ENCODE data around the gene SLC6A15.

DNA sequence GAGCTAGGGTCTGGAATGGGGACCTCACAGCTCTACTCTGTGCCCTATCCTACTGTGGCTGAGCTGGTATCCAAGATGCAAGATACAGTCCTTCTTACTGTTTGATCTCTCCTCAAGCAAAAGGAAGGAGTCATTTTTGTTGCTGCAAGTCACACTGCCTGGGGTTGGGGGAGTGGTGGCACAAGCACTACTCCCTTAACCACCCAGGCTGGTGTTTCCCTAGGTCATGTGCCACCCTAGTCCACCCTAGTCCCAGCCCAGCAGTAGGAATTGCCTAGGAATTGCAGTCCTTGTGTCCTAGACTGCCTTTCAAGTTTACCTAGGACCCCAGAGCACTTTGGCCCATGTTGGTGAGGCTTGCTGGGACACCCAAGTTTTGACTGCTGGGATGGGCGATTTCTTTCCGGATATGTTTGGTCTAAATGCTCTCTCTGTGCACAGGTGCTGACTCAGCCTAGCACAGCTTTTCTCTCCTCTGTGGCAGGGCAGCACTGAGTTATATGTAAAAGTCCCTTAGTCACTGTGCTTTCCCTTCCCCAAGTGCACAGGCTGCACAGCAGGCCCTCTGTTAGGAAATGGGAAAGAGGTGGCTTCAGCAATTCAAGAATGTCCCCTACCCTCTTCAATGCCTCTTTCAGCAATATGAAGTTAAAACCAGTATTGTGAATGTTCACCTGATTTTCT lies 54.9 kb downstream of the SLC6A15 start:
- TF ChIP-seq EZH2phosphoT487 (IDR thresholded peaks at IDR 0.05; ENCODE audit: borderline replicate concordance, low read depth): no peak
- TF ChIP-seq EP300 (IDR thresholded peaks at IDR 0.05; ENCODE audit: borderline replicate concordance in 1 of 2, low read depth in 1 of 2, low read length in 1 of 2): no peak
- TF ChIP-seq, protein P1, sequence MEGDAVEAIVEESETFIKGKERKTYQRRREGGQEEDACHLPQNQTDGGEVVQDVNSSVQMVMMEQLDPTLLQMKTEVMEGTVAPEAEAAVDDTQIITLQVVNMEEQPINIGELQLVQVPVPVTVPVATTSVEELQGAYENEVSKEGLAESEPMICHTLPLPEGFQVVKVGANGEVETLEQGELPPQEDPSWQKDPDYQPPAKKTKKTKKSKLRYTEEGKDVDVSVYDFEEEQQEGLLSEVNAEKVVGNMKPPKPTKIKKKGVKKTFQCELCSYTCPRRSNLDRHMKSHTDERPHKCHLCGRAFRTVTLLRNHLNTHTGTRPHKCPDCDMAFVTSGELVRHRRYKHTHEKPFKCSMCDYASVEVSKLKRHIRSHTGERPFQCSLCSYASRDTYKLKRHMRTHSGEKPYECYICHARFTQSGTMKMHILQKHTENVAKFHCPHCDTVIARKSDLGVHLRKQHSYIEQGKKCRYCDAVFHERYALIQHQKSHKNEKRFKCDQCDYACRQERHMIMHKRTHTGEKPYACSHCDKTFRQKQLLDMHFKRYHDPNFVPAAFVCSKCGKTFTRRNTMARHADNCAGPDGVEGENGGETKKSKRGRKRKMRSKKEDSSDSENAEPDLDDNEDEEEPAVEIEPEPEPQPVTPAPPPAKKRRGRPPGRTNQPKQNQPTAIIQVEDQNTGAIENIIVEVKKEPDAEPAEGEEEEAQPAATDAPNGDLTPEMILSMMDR (IDR thresholded peaks at IDR 0.05): no peak
- no peak for TF ChIP-seq FOXJ3 (CRISPR knock-in tag; IDR thresholded peaks at IDR 0.05)
